Subcutaneous adipose tissue (tissue), 4 donors: ENCODE results near the gene YWHAQ. TPM values are rescaled to one million over a fixed set of nuclear protein-coding genes. Genes with fewer than 3 reads are reported as not detected.

Experiments
- CTCF ChIP-seq: fragments of 450-650 bp; IDR thresholded peaks from one replicate; pipeline ENCODE4 v1.5.1; 2016; ENCODE audit warnings: low read depth, mild to moderate bottlenecking, control low read depth, antibody characterized with exemption, moderate library complexity
- small RNA-seq: library from RNA; depleted of rRNA; stranded (forward); fragments of <200 nt; gene quantifications from one replicate; pipeline ENCODE3, GENCODE V24; 2016
- total RNA-seq, 4 donors: library from RNA; depleted of rRNA; stranded (reverse); fragments of >200 nt; gene quantifications; one replicate each; pipeline ENCODE4 v1.1.0, GENCODE V29; 2016

The YWHAQ gene
- total RNA-seq, 4 donors from 2014 or later: 113 to 220 (median 176) TPM

- TF ChIP-seq CTCF: no peak
Observed at GRCh38 chr2:9535177-9535576, 95.6 kb downstream of the YWHAQ start.

Small RNA genes within 50 kb of the gene (small RNA-seq; reads per million reads assigned to genes)
- 0.49 reads per million for gene RF00019

Other genes with a start within 250 kb of the YWHAQ start
- 100 to 1,000 TPM; 159 to 345 (median 224) TPM for gene ITGB1BP1, start 207.5 kb downstream of the YWHAQ start, total RNA-seq
- gene CPSF3, start 207.3 kb downstream of the YWHAQ start, total RNA-seq: 10 to 100 TPM; 19.2 to 30.3 (median 21.2) TPM
- 10 to 100 TPM; 54.6 to 91.0 (median 67.4) TPM for gene IAH1, start 156.4 kb downstream of the YWHAQ start, total RNA-seq
- 10 to 100 TPM; 20.7 to 58.0 (median 37.7) TPM for gene ADAM17, start 75.2 kb downstream of the YWHAQ start, total RNA-seq
- 10 to 100 TPM; 11.7 to 49.4 (median 18.9) TPM for gene TAF1B, start 212.5 kb upstream of the YWHAQ start, total RNA-seq